ENCODE data around the gene GINS3.

GINS3 gene

DNA sequence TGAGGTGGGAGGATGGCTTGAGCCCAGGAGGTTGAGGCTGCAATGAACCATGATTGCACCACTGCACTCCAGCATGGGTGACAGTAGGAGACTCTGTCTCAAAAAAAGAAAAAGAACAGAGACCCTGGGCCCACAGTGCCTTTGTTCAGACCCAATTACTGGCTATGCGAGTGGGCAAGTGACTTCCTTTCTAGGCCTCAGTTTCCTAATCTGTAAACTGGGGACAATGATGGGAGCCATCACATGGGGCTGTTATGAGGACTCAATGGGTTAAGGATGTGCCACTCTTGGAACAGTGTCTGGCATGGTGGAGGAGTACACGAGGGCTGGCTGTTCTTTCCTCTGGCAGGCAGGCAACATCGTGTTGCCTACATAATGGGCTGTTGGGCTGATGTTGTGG lies 60.4 kb downstream of the GINS3 start:
- ChIA-PET POLR2A (ENCODE audit: low non-redundant PET) (no interaction called here), CTCF (interaction anchor here (0.6 to 1.1 kb wide), 3 partner anchors 10 to 101 kb away, joined by 3 to 4 read pairs (median 3); no protein-coding TSS in a partner anchor)

DNA sequence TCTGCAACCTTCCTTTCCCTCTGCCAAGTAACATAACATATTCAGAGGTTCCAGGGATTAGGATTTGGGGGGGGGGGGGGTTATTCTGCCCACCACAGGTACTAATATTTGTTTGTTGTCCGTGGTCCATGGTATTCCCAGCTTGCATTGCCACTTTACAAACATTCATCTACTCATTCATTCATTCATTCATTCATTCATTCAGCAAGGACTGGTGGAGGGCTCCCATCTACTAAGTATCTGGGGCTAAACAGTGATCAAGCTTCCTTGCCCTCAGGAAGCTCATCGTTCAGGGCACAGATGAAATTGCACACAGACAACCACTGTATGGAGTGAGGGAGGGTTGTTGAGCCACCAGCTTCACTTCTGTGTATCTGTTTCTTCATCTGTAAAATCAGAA lies 61.9 kb downstream of the GINS3 start:
- TF ChIP-seq, protein P1, sequence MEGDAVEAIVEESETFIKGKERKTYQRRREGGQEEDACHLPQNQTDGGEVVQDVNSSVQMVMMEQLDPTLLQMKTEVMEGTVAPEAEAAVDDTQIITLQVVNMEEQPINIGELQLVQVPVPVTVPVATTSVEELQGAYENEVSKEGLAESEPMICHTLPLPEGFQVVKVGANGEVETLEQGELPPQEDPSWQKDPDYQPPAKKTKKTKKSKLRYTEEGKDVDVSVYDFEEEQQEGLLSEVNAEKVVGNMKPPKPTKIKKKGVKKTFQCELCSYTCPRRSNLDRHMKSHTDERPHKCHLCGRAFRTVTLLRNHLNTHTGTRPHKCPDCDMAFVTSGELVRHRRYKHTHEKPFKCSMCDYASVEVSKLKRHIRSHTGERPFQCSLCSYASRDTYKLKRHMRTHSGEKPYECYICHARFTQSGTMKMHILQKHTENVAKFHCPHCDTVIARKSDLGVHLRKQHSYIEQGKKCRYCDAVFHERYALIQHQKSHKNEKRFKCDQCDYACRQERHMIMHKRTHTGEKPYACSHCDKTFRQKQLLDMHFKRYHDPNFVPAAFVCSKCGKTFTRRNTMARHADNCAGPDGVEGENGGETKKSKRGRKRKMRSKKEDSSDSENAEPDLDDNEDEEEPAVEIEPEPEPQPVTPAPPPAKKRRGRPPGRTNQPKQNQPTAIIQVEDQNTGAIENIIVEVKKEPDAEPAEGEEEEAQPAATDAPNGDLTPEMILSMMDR (conservative IDR thresholded peaks at IDR 0.05; ENCODE audit: low read depth): no peak
- ChIA-PET CTCF (interaction anchor here (1.0 kb wide), 1 partner anchor 33 kb away, joined by 4 read pairs; no protein-coding TSS in a partner anchor), POLR2A (ENCODE audit: low non-redundant PET) (no interaction called here)
- DNase-seq (ENCODE audit: low spot score): no peak
- no peak overlapping the region for H3K27ac ChIP-seq

More for the DNA sequence above, 60.4 kb downstream of the GINS3 start:
- no peak overlapping the region for H3K27ac ChIP-seq
- TF ChIP-seq, protein P1 (conservative IDR thresholded peaks at IDR 0.05; ENCODE audit: low read depth): no peak
- DNase-seq (ENCODE audit: low spot score): no peak

DNA sequence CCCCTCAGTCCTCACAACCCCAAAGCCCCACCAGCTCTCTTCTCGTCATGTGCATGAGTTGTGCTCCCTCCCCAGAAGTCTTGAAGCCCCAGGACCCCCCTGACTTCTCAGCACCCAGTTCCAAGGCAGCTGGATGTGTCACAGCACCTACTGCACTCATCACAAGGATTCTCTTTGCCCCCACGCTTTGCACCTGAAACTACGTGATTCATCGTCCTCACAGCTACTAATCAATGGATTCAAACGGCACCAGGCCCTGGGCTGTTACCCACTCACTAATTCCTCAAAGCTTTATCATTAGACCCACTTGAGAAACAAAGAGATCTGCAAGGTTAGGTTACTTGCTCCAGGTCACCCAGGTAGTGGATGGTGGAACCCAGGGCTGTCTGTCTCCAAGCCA lies 62.6 kb downstream of the GINS3 start:
- ChIA-PET CTCF (no interaction called here), POLR2A (ENCODE audit: low non-redundant PET) (no interaction called here)

More for the DNA sequence above, 62.6 kb downstream of the GINS3 start:
- TF ChIP-seq, protein P1 (conservative IDR thresholded peaks at IDR 0.05; ENCODE audit: low read depth): no peak
- DNase-seq (ENCODE audit: low spot score): no peak
- H3K27ac ChIP-seq: no peak overlapping the region
